H1 (cell line): ENCODE data around the gene CA10. TPM values are rescaled to one million over a fixed set of nuclear protein-coding genes. Genes with fewer than 3 reads are reported as not detected.

Source experiments
- CTCF ChIA-PET: fragments of 300-600 bp; sonication (Branson Sonifier 250); formaldehyde crosslinking; loops from one replicate; lab custom pipeline; 2021; ENCODE audit not compliant: partially characterized antibody; lab: Charles Lee
- POLR2A ChIA-PET: fragments of 300-600 bp; sonication (Branson Sonifier 250); formaldehyde crosslinking; loops from one replicate; lab custom pipeline; 2021; ENCODE audit warnings: inconsistent platforms; ENCODE audit not compliant: partially characterized antibody; lab: Charles Lee
- DNase-seq, 2 experiments: peaks; one replicate each; pipeline versions ENCODE4 v3.0.0 to v3.0.0-alpha.2; 2010 to 2022; ENCODE audit warnings: low spot score in 2 of 2, low read depth in 1 of 2, mixed read lengths in 1 of 2
- FAIRE-seq: peaks from 2 replicates; lab custom pipeline; 2011; peaks lifted over from hg19 to GRCh38; lab: Jason Lieb, UNC
- H2AFZ ChIP-seq: 2 replicates; pipeline ENCODE4 v1.8.1; 2012; ENCODE audit warnings: low read length, inconsistent platforms
- H2AK5ac ChIP-seq: 2 replicates; pipeline ENCODE4 v1.6.1; 2013; ENCODE audit warnings: low read depth, low read length
- H2BK120ac ChIP-seq: replicated peaks from 2 replicates; pipeline ENCODE3; 2013; ENCODE audit warnings: low read depth, low read length, inconsistent platforms
- H2BK12ac ChIP-seq: 2 replicates; pipeline ENCODE4 v1.6.1; 2013; ENCODE audit warnings: low read depth, low read length
- H2BK15ac ChIP-seq: 2 replicates; pipeline ENCODE4 v1.6.1; 2013; ENCODE audit warnings: low read length
- H2BK20ac ChIP-seq: 2 replicates; pipeline ENCODE4 v1.6.1; 2013; ENCODE audit warnings: low read length
- H2BK5ac ChIP-seq: 2 replicates; pipeline ENCODE4 v1.6.1; 2013; ENCODE audit warnings: low read depth, low read length
- H3K14ac ChIP-seq: 2 replicates; pipeline ENCODE4 v1.6.1; 2013; ENCODE audit warnings: inconsistent platforms; ENCODE audit not compliant: insufficient read length
- H3K18ac ChIP-seq: 2 replicates; pipeline ENCODE4 v1.6.1; 2013; ENCODE audit warnings: low read length; ENCODE audit errors: extremely low read depth
- H3K23ac ChIP-seq: 2 replicates; pipeline ENCODE4 v1.6.1; 2013; ENCODE audit warnings: inconsistent platforms; ENCODE audit not compliant: insufficient read length
- H3K23me2 ChIP-seq: 2 replicates; pipeline ENCODE4 v1.6.1; 2013; ENCODE audit warnings: low read depth, low read length
- H3K27ac ChIP-seq: 2 replicates; pipeline ENCODE4 v1.6.1; 2011; ENCODE audit warnings: low read depth, low read length, inconsistent platforms
- H3K27me3 ChIP-seq, 4 experiments: replicated peaks in 1 of 4; 1 replicate in 1 of 4; 2 replicates in 3 of 4; pipeline versions ENCODE4 v1.6.1 to v1.8.1; 2011 to 2013; ENCODE audit warnings: low read length in 3 of 4, mild to moderate bottlenecking in 3 of 4, inconsistent platforms in 2 of 4, mixed read lengths in 2 of 4, moderate library complexity in 1 of 4; ENCODE audit not compliant: control insufficient read depth in 3 of 4, insufficient read depth in 3 of 4; ENCODE audit errors: extremely low read depth in 1 of 4
- H3K36me3 ChIP-seq, 4 experiments: 2 replicates each; pipeline versions ENCODE4 v1.6.1 to v1.8.1; 2011 to 2013; ENCODE audit warnings: mild to moderate bottlenecking in 4 of 4, low read length in 3 of 4, moderate library complexity in 2 of 4, control low read depth in 1 of 4, inconsistent platforms in 1 of 4; ENCODE audit not compliant: insufficient read depth in 4 of 4, control insufficient read depth in 2 of 4
- H3K4ac ChIP-seq: replicated peaks from 2 replicates; pipeline ENCODE3; 2013; ENCODE audit warnings: low read length, low read depth, mixed read lengths, inconsistent platforms; ENCODE audit not compliant: insufficient read length
- H3K4me1 ChIP-seq, 4 experiments: replicated peaks in 1 of 4; 1 replicate in 1 of 4; 2 replicates in 3 of 4; pipeline versions ENCODE4 v1.6.1 to v1.8.1; 2011 to 2013; ENCODE audit warnings: low read length in 3 of 4, inconsistent platforms in 2 of 4, mixed read lengths in 1 of 4; ENCODE audit not compliant: insufficient read depth in 4 of 4, control insufficient read depth in 3 of 4
- H3K4me2 ChIP-seq, 2 experiments: 2 replicates each; pipeline versions ENCODE4 v1.6.1 to v1.8.1; 2011 to 2013; ENCODE audit warnings: low read depth in 2 of 2, low read length in 2 of 2, control low read depth in 1 of 2, inconsistent platforms in 1 of 2, mild to moderate bottlenecking in 1 of 2; ENCODE audit not compliant: insufficient read depth in 1 of 2
- H3K4me3 ChIP-seq, 4 experiments: fragments of 200-600, 300-600 bp in 1 of 4; sonication (generic), shearing (Covaris generic), sonication (Bioruptor Twin) in 1 of 4; 2 replicates each; pipeline versions ENCODE4 v1.5.1 to v1.8.1; 2011 to 2016; ENCODE audit warnings: low read length in 4 of 4, low read depth in 3 of 4, control low read depth in 2 of 4, inconsistent platforms in 2 of 4, mild to moderate bottlenecking in 2 of 4, mixed read lengths in 1 of 4, moderate library complexity in 1 of 4; ENCODE audit not compliant: insufficient read depth in 2 of 4; ENCODE audit errors: extremely low read depth in 1 of 4
- H3K56ac ChIP-seq: replicated peaks from 2 replicates; pipeline ENCODE3; 2013; ENCODE audit warnings: low read depth, mild to moderate bottlenecking, mixed read lengths, low read length, inconsistent platforms; ENCODE audit not compliant: insufficient read length
- H3K79me1 ChIP-seq: 2 replicates; pipeline ENCODE4 v1.6.1; 2013; ENCODE audit warnings: low read depth, low read length, control low read depth
- H3K79me2 ChIP-seq, 2 experiments: 2 replicates each; pipeline versions ENCODE4 v1.6.1 to v1.8.1; 2012 to 2013; ENCODE audit warnings: low read length in 2 of 2, mild to moderate bottlenecking in 2 of 2, inconsistent platforms in 1 of 2; ENCODE audit not compliant: insufficient read depth in 2 of 2, control insufficient read depth in 1 of 2
- H3K9ac ChIP-seq, 4 experiments: replicated peaks in 1 of 4; 1 replicate in 1 of 4; 2 replicates in 3 of 4; pipeline versions ENCODE4 v1.6.1 to v1.8.1; 2011 to 2013; ENCODE audit warnings: low read depth in 3 of 4, low read length in 3 of 4, control low read depth in 2 of 4, mild to moderate bottlenecking in 2 of 4, moderate library complexity in 2 of 4, inconsistent platforms in 1 of 4; ENCODE audit errors: extremely low read depth in 1 of 4
- H3K9me3 ChIP-seq, 2 experiments: 2 replicates each; pipeline versions ENCODE4 v1.6.1 to v1.8.1; 2012 to 2013; ENCODE audit warnings: mild to moderate bottlenecking in 2 of 2, moderate library complexity in 2 of 2, control low read depth in 1 of 2, inconsistent platforms in 1 of 2, low read depth in 1 of 2, low read length in 1 of 2, mixed read lengths in 1 of 2; ENCODE audit not compliant: insufficient read depth in 2 of 2
- H4K20me1 ChIP-seq, 2 experiments: replicated peaks in 1 of 2; 2 replicates each; pipeline versions ENCODE3 to v1.8.1; 2011 to 2013; ENCODE audit warnings: inconsistent platforms in 2 of 2, low read length in 2 of 2, mild to moderate bottlenecking in 1 of 2; ENCODE audit not compliant: insufficient read depth in 2 of 2, control insufficient read depth in 1 of 2
- H4K5ac ChIP-seq: 2 replicates; pipeline ENCODE4 v1.6.1; 2013; ENCODE audit warnings: low read length, low read depth, mixed read lengths, inconsistent platforms; ENCODE audit not compliant: insufficient read length
- H4K8ac ChIP-seq: 2 replicates; pipeline ENCODE4 v1.8.0; 2013; ENCODE audit warnings: mild to moderate bottlenecking, moderate library complexity, low read length, inconsistent platforms; ENCODE audit not compliant: insufficient read depth; ENCODE audit errors: extremely low read depth
- H4K91ac ChIP-seq: replicated peaks from 2 replicates; pipeline ENCODE3; 2013; ENCODE audit warnings: low read length, mixed read lengths, inconsistent platforms; ENCODE audit not compliant: insufficient read length
- ASH2L ChIP-seq: fragments of 200-600, 300-600 bp; sonication (generic); IDR thresholded peaks from one replicate; pipeline ENCODE4 v1.7.1; 2017; ENCODE audit warnings: low read length
- E2F6 ChIP-seq: IDR thresholded peaks from 2 replicates; pipeline ENCODE4 v1.6.1; 2012; ENCODE audit warnings: inconsistent platforms
- FOSL1 ChIP-seq: IDR thresholded peaks from 2 replicates; pipeline ENCODE4 v1.6.1; 2011; ENCODE audit warnings: mild to moderate bottlenecking, low read depth, low read length, moderate library complexity; ENCODE audit not compliant: insufficient read depth
- HDAC6 ChIP-seq: IDR thresholded peaks from one replicate; pipeline ENCODE4 v1.7.1; 2012; ENCODE audit warnings: low read depth, mild to moderate bottlenecking, inconsistent platforms, low read length, moderate library complexity
- JUN ChIP-seq: IDR thresholded peaks from 2 replicates; pipeline ENCODE4 v1.6.1; 2011; ENCODE audit warnings: low read depth, mild to moderate bottlenecking, improper control_type of control experiment, low read length
- MAFK ChIP-seq: IDR thresholded peaks from 2 replicates; pipeline ENCODE4 v1.6.1; 2012; ENCODE audit warnings: low read depth, mild to moderate bottlenecking, improper control_type of control experiment, low read length
- NANOG ChIP-seq: IDR thresholded peaks from 2 replicates; pipeline ENCODE4 v1.6.1; 2011; ENCODE audit warnings: low read length, low read depth, mild to moderate bottlenecking, inconsistent platforms; ENCODE audit not compliant: insufficient read depth, poor library complexity, severe bottlenecking
- NRF1 ChIP-seq: IDR thresholded peaks from 2 replicates; pipeline ENCODE4 v1.6.1; 2011; ENCODE audit warnings: mild to moderate bottlenecking, low read depth, low read length, improper control_type of control experiment
- POU5F1 ChIP-seq: IDR thresholded peaks from 2 replicates; pipeline ENCODE4 v1.6.1; 2011; ENCODE audit warnings: low read depth, mild to moderate bottlenecking, low read length, moderate library complexity
- SP1 ChIP-seq: IDR thresholded peaks from 2 replicates; pipeline ENCODE4 v1.6.1; 2011; ENCODE audit warnings: low read depth, low read length
- SP4 ChIP-seq: IDR thresholded peaks from 2 replicates; pipeline ENCODE4 v1.6.1; 2012; ENCODE audit warnings: low read length, inconsistent platforms
- TAF1 ChIP-seq: IDR thresholded peaks from 2 replicates; pipeline ENCODE4 v1.6.1; 2011; ENCODE audit warnings: mild to moderate bottlenecking, low read depth, low read length
- WGBS, 2 experiments: shearing (Covaris generic) in 1 of 2; methylation state at CpG; one replicate each; pipeline versions ENCODE4 v1.1.6 to v1.1.7; 2013 to 2015; ENCODE audit warnings: low lambda C conversion rate in 2 of 2, mixed read lengths in 2 of 2, inconsistent platforms in 1 of 2, low coverage in 1 of 2, missing lambda C conversion rate in 1 of 2; ENCODE audit not compliant: insufficient replicate concordance in 2 of 2, insufficient coverage in 1 of 2, insufficient read length in 1 of 2; ENCODE audit errors: extremely low coverage in 1 of 2, missing lambda C conversion rate in 1 of 2; 5-methylcytosine and 5-hydroxymethylcytosine counted together
- polyA plus RNA-seq, 7 experiments: library from polyadenylated mRNA; depleted of rRNA in 3 of 7; stranded (reverse) in 5 of 7; unstranded in 2 of 7; fragments of >200 nt in 5 of 7; fragments of 200-250 nt in 2 of 7; gene quantifications; 1 replicate in 5 of 7; 2 replicates in 1 of 7; 4 replicates in 1 of 7; pipeline versions ENCODE4 v1.2.1 to v1.2.3, GENCODE V29; 2011 to 2013; ENCODE audit warnings: missing spikeins in 2 of 7, mixed read lengths in 2 of 7
- total RNA-seq: library from RNA; stranded (reverse); fragmentation: NEBNext Ultra II Directional; extraction: Animal tissue kit (Norgen Biotek cat#: 25700); gene quantifications from 2 replicates; pipeline ENCODE4 v1.2.1, GENCODE V29; 2021
- TF ChIP-seq, protein P1 (sequence below): IDR thresholded peaks from 2 replicates; pipeline ENCODE4 v1.6.1; 2011; ENCODE audit warnings: low read depth, mild to moderate bottlenecking, low read length; ENCODE audit not compliant: insufficient read depth

Gene CA10
- total and polyA plus RNA-seq, 2 of the 8 experiments (the other 6 are each of a cell fraction or from before 2014, with no cell fraction given), result 0.60 to 0.63 TPM

- no peak for FAIRE-seq
- no peak overlapping the region for H3K56ac ChIP-seq
- no peak for DNase-seq
- WGBS, 2 experiments, result 84% methylated on average over 2 of the region's 2 CpGs; no CpG with 5 or more reads in 1 of the 2 experiments
- H4K91ac ChIP-seq, result no peak overlapping the region
- H3K4ac ChIP-seq, result no peak overlapping the region
- no peaks in the 10 kb centered on the region for H3K79me2 ChIP-seq
- H2AFZ ChIP-seq, result no peak overlapping the region
- H2BK5ac ChIP-seq, result no peak overlapping the region
- H2BK20ac ChIP-seq, result no peak overlapping the region
- no peaks in the 10 kb centered on the region for H3K79me1 ChIP-seq
- H3K4me3 ChIP-seq, result no peak overlapping the region
- H3K18ac ChIP-seq, result no peak overlapping the region
- no peak overlapping the region for H3K23ac ChIP-seq
- H3K9me3 ChIP-seq, result peaks cover 3 to 4% of the 10 kb centered on the region in 2 experiments; a peak in 2 of 4 replicates
- no peak overlapping the region for H3K27ac ChIP-seq
- H3K4me2 ChIP-seq, result no peak overlapping the region
- H2BK120ac ChIP-seq, result no peak overlapping the region
- no peaks in the 10 kb centered on the region for H3K23me2 ChIP-seq
- no peaks in the 10 kb centered on the region for H3K27me3 ChIP-seq
- no peak overlapping the region for H3K9ac ChIP-seq
- POLR2A ChIA-PET, result no interaction called here
- TF ChIP-seq FOSL1 (no peak), JUN (no peak), POU5F1 (no peak), SP1 (no peak), ASH2L (no peak), SP4 (no peak), TAF1 (no peak), HDAC6 (no peak), MAFK (no peak), NRF1 (no peak), NANOG (no peak), E2F6 (no peak)
- TF ChIP-seq, protein P1, sequence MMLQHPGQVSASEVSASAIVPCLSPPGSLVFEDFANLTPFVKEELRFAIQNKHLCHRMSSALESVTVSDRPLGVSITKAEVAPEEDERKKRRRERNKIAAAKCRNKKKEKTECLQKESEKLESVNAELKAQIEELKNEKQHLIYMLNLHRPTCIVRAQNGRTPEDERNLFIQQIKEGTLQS, result no peak
- no peaks in the 10 kb centered on the region for H4K20me1 ChIP-seq
- CTCF ChIA-PET, result no interaction called here
- H4K5ac ChIP-seq, result no peak overlapping the region
- no peaks in the 10 kb centered on the region for H3K4me1 ChIP-seq
- no peak overlapping the region for H2AK5ac ChIP-seq
- no peak overlapping the region for H4K8ac ChIP-seq
- no peaks in the 10 kb centered on the region for H3K36me3 ChIP-seq
- no peak overlapping the region for H3K14ac ChIP-seq
- H2BK12ac ChIP-seq, result no peak overlapping the region
- H2BK15ac ChIP-seq, result no peak overlapping the region
Measured at GRCh38 chr17:51588063-51588462, 570.5 kb downstream of the CA10 start.
